Measurements from ENCODE around the gene TM2D3.
A peak's percentile ranks its signal among the peaks of the same experiment; 100 is the strongest.

The TM2D3 gene, protein sequence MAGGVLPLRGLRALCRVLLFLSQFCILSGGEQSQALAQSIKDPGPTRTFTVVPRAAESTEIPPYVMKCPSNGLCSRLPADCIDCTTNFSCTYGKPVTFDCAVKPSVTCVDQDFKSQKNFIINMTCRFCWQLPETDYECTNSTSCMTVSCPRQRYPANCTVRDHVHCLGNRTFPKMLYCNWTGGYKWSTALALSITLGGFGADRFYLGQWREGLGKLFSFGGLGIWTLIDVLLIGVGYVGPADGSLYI

DNA sequence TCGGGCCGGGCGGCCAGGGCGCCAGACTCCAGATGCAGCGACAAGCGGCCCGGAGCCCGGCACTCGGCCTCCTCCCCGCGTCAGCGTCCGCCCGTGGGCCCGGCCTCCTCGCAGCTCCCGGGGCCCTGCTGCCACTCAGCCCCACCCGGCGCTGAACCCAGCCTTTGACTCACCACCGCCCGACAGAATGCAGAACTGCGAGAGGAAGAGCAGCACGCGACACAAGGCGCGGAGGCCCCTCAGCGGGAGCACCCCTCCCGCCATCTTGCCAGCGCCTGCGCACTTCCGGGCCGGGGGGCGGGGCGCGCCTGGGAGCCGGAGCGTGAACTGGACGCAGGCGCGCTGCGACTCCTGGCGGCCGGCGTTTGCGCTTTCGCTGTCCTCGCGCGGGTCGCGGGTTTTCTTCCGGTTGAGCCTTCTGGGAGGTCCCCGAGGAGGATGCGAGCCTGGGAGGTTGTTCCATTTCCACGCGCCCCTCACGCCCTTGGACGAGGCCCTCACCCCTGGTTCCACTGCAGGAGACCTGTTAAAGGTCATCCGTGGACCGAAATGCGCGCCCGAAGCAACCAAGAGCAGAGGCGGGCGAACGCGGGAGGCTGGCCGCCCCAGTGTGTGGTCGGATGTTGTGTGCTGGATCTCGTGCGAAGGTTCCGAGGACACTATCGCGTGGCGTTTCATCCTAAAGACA, at the start of gene TM2D3:
TSS of gene TM2D3 (minus strand) at position 284 of the 688 bp plus-strand sequence. CDS start at position 264, 20 bp downstream.
- TF ChIP-seq, protein P1, sequence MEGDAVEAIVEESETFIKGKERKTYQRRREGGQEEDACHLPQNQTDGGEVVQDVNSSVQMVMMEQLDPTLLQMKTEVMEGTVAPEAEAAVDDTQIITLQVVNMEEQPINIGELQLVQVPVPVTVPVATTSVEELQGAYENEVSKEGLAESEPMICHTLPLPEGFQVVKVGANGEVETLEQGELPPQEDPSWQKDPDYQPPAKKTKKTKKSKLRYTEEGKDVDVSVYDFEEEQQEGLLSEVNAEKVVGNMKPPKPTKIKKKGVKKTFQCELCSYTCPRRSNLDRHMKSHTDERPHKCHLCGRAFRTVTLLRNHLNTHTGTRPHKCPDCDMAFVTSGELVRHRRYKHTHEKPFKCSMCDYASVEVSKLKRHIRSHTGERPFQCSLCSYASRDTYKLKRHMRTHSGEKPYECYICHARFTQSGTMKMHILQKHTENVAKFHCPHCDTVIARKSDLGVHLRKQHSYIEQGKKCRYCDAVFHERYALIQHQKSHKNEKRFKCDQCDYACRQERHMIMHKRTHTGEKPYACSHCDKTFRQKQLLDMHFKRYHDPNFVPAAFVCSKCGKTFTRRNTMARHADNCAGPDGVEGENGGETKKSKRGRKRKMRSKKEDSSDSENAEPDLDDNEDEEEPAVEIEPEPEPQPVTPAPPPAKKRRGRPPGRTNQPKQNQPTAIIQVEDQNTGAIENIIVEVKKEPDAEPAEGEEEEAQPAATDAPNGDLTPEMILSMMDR (IDR thresholded peaks at IDR 0.05; ENCODE audit: unreplicated experiment in 3 of 3): peak; percentile 84 to 89 (median 89)
- Mint-ChIP-seq H3K27ac (peak within 1 kb of the TSS; percentile 79 to 90 (median 87)), H3K4me3 (peak within 1 kb of the TSS; percentile 90 to 97 (median 94)), H3K27me3 (ENCODE audit: low read depth) (no peaks in the 10 kb centered on the region), H3K4me1 (peaks cover 22% of the 10 kb centered on the region), H3K36me3 (ENCODE audit: low read depth) (peaks cover 17% of the 10 kb centered on the region), H3K9me3 (no peaks in the 10 kb centered on the region)

DNA sequence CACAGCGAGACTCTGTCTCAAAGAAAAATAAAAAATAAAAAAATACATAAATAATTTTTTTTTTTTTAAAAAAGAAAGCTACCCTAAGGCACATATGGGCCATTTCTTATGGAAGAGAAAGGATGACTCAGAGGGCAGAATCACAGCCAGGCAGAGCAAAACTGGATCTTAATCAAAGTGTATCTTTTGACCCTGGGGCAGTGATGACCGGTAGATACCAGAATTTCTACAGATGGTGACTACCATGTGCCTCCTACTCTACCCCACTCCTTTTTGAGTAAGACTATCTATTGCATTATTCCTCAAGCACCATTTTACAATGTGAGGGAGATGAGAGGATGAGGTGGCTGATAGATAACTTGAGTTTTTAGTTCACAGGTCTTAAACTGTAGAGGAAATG, 46.1 kb upstream of the TM2D3 start:
- TF ChIP-seq, protein P1 (IDR thresholded peaks at IDR 0.05; ENCODE audit: unreplicated experiment in 3 of 3): no peak
- Mint-ChIP-seq H3K27me3 (ENCODE audit: low read depth) (no peaks in the 10 kb centered on the region), H3K4me1 (no peaks in the 10 kb centered on the region), H3K9me3 (no peaks in the 10 kb centered on the region), H3K36me3 (ENCODE audit: low read depth) (peaks cover 79% of the 10 kb centered on the region), H3K27ac (no peak overlapping the region), H3K4me3 (no peak overlapping the region)

DNA sequence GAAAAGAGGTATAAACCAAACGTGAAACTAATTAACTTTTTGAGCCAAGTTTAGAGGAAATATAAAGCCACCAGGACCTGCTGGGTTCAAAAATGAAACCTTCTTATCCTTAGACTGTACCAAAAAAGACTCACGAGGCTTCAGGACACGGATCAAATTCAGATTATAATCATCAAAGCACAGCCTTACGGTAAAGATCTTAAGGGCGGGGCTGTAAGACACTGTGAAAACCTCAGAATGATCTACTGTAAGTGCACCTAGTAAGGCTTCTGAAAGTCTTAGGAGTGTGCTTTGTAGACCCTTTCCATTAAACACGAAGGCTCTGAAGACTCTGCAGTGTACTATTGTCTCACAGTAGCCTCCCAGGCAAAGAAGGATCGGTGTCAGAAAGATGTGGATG, 45.3 kb upstream of the TM2D3 start:
- Mint-ChIP-seq H3K36me3 (ENCODE audit: low read depth) (peaks cover 82% of the 10 kb centered on the region), H3K4me3 (no peak overlapping the region), H3K4me1 (no peaks in the 10 kb centered on the region), H3K27me3 (ENCODE audit: low read depth) (no peaks in the 10 kb centered on the region), H3K27ac (no peak overlapping the region), H3K9me3 (no peaks in the 10 kb centered on the region)
- TF ChIP-seq, protein P1 (IDR thresholded peaks at IDR 0.05; ENCODE audit: unreplicated experiment in 3 of 3): no peak

DNA sequence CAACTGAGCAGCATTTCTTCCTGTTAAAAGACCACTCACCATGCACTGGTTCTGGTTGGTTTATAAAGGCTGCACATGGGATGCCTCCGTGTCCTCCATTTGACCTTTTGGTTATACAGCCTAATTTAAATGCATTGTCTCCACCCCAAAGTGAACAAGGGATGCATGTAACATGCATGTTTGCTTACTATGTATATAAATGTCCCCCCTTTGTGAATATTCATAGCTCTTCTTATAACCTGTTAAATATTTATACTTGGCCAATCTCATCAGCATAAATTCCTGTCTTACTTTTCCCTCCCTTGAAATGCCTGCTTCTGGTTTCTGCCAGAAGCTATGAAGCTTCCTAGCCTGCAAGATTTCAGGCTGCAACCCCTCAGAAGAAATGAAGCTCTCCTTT, 44.6 kb upstream of the TM2D3 start:
- Mint-ChIP-seq H3K9me3 (no peaks in the 10 kb centered on the region), H3K4me3 (no peak overlapping the region), H3K36me3 (ENCODE audit: low read depth) (peaks cover 78% of the 10 kb centered on the region), H3K27me3 (ENCODE audit: low read depth) (no peaks in the 10 kb centered on the region), H3K4me1 (no peaks in the 10 kb centered on the region), H3K27ac (no peak overlapping the region)
- TF ChIP-seq, protein P1 (IDR thresholded peaks at IDR 0.05; ENCODE audit: unreplicated experiment in 3 of 3): no peak

DNA sequence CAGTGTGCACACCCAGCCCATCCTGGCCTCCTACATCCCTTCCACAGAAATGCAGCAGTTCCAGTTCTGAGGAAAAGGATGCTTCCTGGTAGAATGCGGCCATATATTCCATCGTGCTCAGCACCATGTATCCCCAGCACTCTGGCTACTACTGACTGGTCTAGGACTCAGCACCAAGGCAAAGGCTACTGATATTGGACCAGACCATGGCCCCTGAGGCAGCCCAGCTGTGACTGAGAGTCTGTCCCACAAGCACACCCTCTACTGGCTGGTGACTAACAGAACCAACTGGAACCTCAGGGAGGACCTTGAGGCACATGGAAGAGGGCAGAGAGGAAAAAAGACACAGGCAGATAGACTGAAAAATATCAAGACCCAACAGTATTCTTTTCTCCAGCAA, 42.1 kb upstream of the TM2D3 start:
- TF ChIP-seq, protein P1 (IDR thresholded peaks at IDR 0.05; ENCODE audit: unreplicated experiment in 3 of 3): no peak
- H3K9me3 Mint-ChIP-seq: no peaks in the 10 kb centered on the region
- no peak overlapping the region for H3K4me3 Mint-ChIP-seq
- no peaks in the 10 kb centered on the region for H3K27me3 Mint-ChIP-seq (ENCODE audit: low read depth)
- no peak overlapping the region for H3K27ac Mint-ChIP-seq
- no peaks in the 10 kb centered on the region for H3K4me1 Mint-ChIP-seq
- peaks cover 68% of the 10 kb centered on the region for H3K36me3 Mint-ChIP-seq (ENCODE audit: low read depth)
